Suprapubic skin (tissue), 3 donors: ENCODE results near the gene PDZD7.

ENCODE experiments used
- CTCF ChIP-seq, 2 donors: fragments of 200-600 bp in 1 of 2; fragments of 450-650 bp in 1 of 2; sonication (generic) in 1 of 2; IDR thresholded peaks; one replicate each; pipeline ENCODE4 v1.5.1; 2016 to 2019; ENCODE audit warnings: antibody characterized with exemption in 2 of 2, mild to moderate bottlenecking in 1 of 2, moderate library complexity in 1 of 2
- POLR2A ChIP-seq, 2 donors: fragments of 450-650 bp; IDR thresholded peaks; one replicate each; pipeline ENCODE4 v1.6.1; 2017; ENCODE audit warnings: antibody characterized with exemption in 2 of 2, mild to moderate bottlenecking in 2 of 2, moderate library complexity in 2 of 2

- TF ChIP-seq CTCF (IDR thresholded peaks at IDR 0.05) (no peak), POLR2A (IDR thresholded peaks at IDR 0.05) (no peak)
Observed at GRCh38 chr10:100978901-100979195, 52.1 kb downstream of the PDZD7 start.
